ENCODE measurements around the gene ARID1B. TPM values are rescaled to one million over a fixed set of nuclear protein-coding genes. Genes with fewer than 3 reads are reported as not detected.

The ARID1B gene
- total RNA-seq, 1 experiment from 2014 or later = 35.6 TPM

DNA sequence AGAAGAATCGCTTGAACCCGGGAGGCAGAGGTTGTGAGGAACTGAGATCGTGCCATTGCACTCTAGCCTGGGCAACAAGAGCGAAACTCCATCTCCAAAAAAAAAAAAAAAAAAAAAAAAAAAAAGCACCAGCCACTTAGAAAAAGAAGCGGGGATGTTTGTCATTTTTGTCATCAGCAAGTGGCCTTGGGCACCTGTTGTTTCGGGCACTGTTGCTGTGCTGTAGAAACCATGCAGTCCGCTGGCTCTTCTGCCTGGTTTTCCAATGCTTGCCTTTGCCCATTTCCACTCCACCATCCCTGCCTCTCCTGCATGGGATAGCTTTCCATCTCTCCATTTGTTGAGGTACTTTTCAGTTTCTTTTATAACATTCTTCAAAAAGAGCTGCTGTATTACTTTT lies 129.3 kb downstream of the ARID1B start:
- intact Hi-C loops (cut with micrococcal nuclease) = no loop called here
- POLR2A ChIA-PET = no interaction called here
- no peaks in the 10 kb centered on the region for H3K27me3 ChIP-seq (ENCODE audit: insufficient read depth, low read length)
- TF ChIP-seq EZH2phosphoT487 (IDR thresholded peaks at IDR 0.05; ENCODE audit: borderline replicate concordance) (no peak), CBX3 (IDR thresholded peaks at IDR 0.05; ENCODE audit: low read depth) (no peak), POLR2A (IDR thresholded peaks at IDR 0.05; ENCODE audit: borderline replicate concordance, extremely low read depth, insufficient read depth, insufficient read length) (no peak), ZNF274 (IDR thresholded peaks at IDR 0.05; ENCODE audit: low read depth, low read length) (no peak), JUND (IDR thresholded peaks at IDR 0.05) (no peak), POLR2AphosphoS5 (IDR thresholded peaks at IDR 0.05; ENCODE audit: low read depth, low read length) (no peak), CEBPB (IDR thresholded peaks at IDR 0.05; ENCODE audit: low read depth) (no peak), YY1 (IDR thresholded peaks at IDR 0.05; ENCODE audit: extremely low read depth, insufficient replicate concordance, low read depth, low read length) (no peak), SIN3A (IDR thresholded peaks at IDR 0.05; ENCODE audit: low read depth) (no peak)
- TF ChIP-seq, protein P1, sequence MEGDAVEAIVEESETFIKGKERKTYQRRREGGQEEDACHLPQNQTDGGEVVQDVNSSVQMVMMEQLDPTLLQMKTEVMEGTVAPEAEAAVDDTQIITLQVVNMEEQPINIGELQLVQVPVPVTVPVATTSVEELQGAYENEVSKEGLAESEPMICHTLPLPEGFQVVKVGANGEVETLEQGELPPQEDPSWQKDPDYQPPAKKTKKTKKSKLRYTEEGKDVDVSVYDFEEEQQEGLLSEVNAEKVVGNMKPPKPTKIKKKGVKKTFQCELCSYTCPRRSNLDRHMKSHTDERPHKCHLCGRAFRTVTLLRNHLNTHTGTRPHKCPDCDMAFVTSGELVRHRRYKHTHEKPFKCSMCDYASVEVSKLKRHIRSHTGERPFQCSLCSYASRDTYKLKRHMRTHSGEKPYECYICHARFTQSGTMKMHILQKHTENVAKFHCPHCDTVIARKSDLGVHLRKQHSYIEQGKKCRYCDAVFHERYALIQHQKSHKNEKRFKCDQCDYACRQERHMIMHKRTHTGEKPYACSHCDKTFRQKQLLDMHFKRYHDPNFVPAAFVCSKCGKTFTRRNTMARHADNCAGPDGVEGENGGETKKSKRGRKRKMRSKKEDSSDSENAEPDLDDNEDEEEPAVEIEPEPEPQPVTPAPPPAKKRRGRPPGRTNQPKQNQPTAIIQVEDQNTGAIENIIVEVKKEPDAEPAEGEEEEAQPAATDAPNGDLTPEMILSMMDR (IDR thresholded peaks at IDR 0.05 in 2 of 3, conservative IDR thresholded peaks at IDR 0.05 in 1 of 3; ENCODE audit: borderline replicate concordance in 1 of 3, insufficient read depth in 1 of 3, low read depth in 2 of 3, low read length in 2 of 3) = no peak
- TF ChIP-seq, protein P2, sequence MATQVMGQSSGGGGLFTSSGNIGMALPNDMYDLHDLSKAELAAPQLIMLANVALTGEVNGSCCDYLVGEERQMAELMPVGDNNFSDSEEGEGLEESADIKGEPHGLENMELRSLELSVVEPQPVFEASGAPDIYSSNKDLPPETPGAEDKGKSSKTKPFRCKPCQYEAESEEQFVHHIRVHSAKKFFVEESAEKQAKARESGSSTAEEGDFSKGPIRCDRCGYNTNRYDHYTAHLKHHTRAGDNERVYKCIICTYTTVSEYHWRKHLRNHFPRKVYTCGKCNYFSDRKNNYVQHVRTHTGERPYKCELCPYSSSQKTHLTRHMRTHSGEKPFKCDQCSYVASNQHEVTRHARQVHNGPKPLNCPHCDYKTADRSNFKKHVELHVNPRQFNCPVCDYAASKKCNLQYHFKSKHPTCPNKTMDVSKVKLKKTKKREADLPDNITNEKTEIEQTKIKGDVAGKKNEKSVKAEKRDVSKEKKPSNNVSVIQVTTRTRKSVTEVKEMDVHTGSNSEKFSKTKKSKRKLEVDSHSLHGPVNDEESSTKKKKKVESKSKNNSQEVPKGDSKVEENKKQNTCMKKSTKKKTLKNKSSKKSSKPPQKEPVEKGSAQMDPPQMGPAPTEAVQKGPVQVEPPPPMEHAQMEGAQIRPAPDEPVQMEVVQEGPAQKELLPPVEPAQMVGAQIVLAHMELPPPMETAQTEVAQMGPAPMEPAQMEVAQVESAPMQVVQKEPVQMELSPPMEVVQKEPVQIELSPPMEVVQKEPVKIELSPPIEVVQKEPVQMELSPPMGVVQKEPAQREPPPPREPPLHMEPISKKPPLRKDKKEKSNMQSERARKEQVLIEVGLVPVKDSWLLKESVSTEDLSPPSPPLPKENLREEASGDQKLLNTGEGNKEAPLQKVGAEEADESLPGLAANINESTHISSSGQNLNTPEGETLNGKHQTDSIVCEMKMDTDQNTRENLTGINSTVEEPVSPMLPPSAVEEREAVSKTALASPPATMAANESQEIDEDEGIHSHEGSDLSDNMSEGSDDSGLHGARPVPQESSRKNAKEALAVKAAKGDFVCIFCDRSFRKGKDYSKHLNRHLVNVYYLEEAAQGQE (IDR thresholded peaks at IDR 0.05; ENCODE audit: low read depth) = no peak
- TF ChIP-seq, protein P3, sequence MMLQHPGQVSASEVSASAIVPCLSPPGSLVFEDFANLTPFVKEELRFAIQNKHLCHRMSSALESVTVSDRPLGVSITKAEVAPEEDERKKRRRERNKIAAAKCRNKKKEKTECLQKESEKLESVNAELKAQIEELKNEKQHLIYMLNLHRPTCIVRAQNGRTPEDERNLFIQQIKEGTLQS (IDR thresholded peaks at IDR 0.05) = no peak
- H3K4me1 ChIP-seq (ENCODE audit: control insufficient read depth in 1 of 2, insufficient read depth in 2 of 2, low read length in 2 of 2) = no peaks in the 10 kb centered on the region
- H3K4me2 ChIP-seq (ENCODE audit: low read length) = no peak overlapping the region
- H3K79me2 ChIP-seq (ENCODE audit: insufficient read depth, low read length) = no peaks in the 10 kb centered on the region; the same call in 1 of the 2 replicates
- no peak overlapping the region for H3K9ac ChIP-seq (ENCODE audit: low read length)
- RAD21 ChIA-PET (ENCODE audit: low non-redundant PET in 1 of 2, low total read pairs in 2 of 2, uncharacterized antibody in 2 of 2, unreplicated experiment in 2 of 2) = no interaction called here
- H2AFZ ChIP-seq (ENCODE audit: low read depth, low read length, poor library complexity, severe bottlenecking) = no peak overlapping the region
- BruUV-seq (replicated peaks) = no TSS peak
- no peaks in the 10 kb centered on the region for H3K9me3 ChIP-seq (ENCODE audit: control insufficient read depth in 1 of 2, insufficient read depth in 1 of 2, low read depth in 1 of 2, low read length in 2 of 2)
- H3K4me3 ChIP-seq (replicated peaks in 1 of 2; ENCODE audit: low read depth in 1 of 2, low read length in 2 of 2) = no peak overlapping the region
- no peaks in the 10 kb centered on the region for H4K20me1 ChIP-seq (ENCODE audit: insufficient read depth)
- CTCF ChIA-PET = no interaction called here
- ATAC-seq = no peak
- no peaks in the 10 kb centered on the region for H3K9me2 ChIP-seq (ENCODE audit: insufficient read depth)
- no peak for DNase-seq (ENCODE audit: low read depth, low spot score)
- no peak overlapping the region for H3K27ac ChIP-seq (ENCODE audit: low read depth, low read length)
- no peaks in the 10 kb centered on the region for H3K36me3 ChIP-seq (ENCODE audit: control insufficient read depth in 1 of 2, insufficient read depth in 2 of 2, low read length in 2 of 2)
